ENCODE measurements around the gene NUP58. TPM values are rescaled to one million over a fixed set of nuclear protein-coding genes. Genes with fewer than 3 reads are reported as not detected.

The NUP58 gene
- total and polyA plus RNA-seq, 9 of the 15 experiments (the other 6 are each of a cell fraction or from before 2014, with no cell fraction given), result 12.5 to 98.0 (median 42.6) TPM

DNA sequence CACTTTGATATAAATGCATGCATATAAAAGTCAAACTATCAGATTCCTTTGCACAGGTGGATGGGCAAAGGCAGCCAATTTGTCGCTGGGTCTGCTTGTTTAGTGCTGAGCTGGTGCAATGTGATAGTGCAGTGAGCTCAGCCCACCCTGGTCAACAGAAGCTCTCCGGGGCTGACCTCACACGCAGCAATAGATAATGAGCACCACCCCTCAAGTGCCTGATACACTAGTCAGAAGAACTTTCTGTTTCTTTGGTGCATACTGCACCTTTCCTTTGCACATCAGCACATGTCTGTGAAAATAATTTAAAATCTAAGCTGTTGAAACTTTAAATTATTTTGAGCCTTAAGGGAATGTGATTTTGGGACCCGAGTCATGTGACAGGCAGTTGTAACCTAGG, 90.5 kb downstream of the NUP58 start (continued):
- no peak for TF ChIP-seq MXI1 (IDR thresholded peaks at IDR 0.05; ENCODE audit: low read depth, low read length)
- TF ChIP-seq ZNF3 (CRISPR knock-in tag; IDR thresholded peaks at IDR 0.05), result no peak
- TF ChIP-seq KDM4B (IDR thresholded peaks at IDR 0.05; ENCODE audit: borderline replicate concordance in 2 of 2, low read depth in 1 of 2), result no peak
- TF ChIP-seq TCF3 (CRISPR knock-in tag; IDR thresholded peaks at IDR 0.05), result peak; percentile 49
- no peak for TF ChIP-seq ZNF253 (CRISPR knock-in tag; conservative IDR thresholded peaks at IDR 0.05)
- no peak for TF ChIP-seq HMGN3 (IDR thresholded peaks at IDR 0.05; ENCODE audit: borderline replicate concordance, extremely low read depth, insufficient read length, low read depth, low read length)
- TF ChIP-seq DPF2 (IDR thresholded peaks at IDR 0.05), result peak; percentile 50; the same call in 1 of the 2 replicates
- TF ChIP-seq C11orf30 (IDR thresholded peaks at IDR 0.05; ENCODE audit: low read depth), result peak; percentile 39
- TF ChIP-seq, protein P1, sequence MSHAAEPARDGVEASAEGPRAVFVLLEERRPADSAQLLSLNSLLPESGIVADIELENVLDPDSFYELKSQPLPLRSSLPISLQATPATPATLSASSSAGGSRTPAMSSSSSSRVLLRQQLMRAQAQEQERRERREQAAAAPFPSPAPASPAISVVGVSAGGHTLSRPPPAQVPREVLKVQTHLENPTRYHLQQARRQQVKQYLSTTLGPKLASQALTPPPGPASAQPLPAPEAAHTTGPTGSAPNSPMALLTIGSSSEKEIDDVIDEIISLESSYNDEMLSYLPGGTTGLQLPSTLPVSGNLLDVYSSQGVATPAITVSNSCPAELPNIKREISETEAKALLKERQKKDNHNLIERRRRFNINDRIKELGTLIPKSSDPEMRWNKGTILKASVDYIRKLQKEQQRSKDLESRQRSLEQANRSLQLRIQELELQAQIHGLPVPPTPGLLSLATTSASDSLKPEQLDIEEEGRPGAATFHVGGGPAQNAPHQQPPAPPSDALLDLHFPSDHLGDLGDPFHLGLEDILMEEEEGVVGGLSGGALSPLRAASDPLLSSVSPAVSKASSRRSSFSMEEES (CRISPR knock-in tag; IDR thresholded peaks at IDR 0.05), result peak; percentile 60
- TF ChIP-seq, protein P2, sequence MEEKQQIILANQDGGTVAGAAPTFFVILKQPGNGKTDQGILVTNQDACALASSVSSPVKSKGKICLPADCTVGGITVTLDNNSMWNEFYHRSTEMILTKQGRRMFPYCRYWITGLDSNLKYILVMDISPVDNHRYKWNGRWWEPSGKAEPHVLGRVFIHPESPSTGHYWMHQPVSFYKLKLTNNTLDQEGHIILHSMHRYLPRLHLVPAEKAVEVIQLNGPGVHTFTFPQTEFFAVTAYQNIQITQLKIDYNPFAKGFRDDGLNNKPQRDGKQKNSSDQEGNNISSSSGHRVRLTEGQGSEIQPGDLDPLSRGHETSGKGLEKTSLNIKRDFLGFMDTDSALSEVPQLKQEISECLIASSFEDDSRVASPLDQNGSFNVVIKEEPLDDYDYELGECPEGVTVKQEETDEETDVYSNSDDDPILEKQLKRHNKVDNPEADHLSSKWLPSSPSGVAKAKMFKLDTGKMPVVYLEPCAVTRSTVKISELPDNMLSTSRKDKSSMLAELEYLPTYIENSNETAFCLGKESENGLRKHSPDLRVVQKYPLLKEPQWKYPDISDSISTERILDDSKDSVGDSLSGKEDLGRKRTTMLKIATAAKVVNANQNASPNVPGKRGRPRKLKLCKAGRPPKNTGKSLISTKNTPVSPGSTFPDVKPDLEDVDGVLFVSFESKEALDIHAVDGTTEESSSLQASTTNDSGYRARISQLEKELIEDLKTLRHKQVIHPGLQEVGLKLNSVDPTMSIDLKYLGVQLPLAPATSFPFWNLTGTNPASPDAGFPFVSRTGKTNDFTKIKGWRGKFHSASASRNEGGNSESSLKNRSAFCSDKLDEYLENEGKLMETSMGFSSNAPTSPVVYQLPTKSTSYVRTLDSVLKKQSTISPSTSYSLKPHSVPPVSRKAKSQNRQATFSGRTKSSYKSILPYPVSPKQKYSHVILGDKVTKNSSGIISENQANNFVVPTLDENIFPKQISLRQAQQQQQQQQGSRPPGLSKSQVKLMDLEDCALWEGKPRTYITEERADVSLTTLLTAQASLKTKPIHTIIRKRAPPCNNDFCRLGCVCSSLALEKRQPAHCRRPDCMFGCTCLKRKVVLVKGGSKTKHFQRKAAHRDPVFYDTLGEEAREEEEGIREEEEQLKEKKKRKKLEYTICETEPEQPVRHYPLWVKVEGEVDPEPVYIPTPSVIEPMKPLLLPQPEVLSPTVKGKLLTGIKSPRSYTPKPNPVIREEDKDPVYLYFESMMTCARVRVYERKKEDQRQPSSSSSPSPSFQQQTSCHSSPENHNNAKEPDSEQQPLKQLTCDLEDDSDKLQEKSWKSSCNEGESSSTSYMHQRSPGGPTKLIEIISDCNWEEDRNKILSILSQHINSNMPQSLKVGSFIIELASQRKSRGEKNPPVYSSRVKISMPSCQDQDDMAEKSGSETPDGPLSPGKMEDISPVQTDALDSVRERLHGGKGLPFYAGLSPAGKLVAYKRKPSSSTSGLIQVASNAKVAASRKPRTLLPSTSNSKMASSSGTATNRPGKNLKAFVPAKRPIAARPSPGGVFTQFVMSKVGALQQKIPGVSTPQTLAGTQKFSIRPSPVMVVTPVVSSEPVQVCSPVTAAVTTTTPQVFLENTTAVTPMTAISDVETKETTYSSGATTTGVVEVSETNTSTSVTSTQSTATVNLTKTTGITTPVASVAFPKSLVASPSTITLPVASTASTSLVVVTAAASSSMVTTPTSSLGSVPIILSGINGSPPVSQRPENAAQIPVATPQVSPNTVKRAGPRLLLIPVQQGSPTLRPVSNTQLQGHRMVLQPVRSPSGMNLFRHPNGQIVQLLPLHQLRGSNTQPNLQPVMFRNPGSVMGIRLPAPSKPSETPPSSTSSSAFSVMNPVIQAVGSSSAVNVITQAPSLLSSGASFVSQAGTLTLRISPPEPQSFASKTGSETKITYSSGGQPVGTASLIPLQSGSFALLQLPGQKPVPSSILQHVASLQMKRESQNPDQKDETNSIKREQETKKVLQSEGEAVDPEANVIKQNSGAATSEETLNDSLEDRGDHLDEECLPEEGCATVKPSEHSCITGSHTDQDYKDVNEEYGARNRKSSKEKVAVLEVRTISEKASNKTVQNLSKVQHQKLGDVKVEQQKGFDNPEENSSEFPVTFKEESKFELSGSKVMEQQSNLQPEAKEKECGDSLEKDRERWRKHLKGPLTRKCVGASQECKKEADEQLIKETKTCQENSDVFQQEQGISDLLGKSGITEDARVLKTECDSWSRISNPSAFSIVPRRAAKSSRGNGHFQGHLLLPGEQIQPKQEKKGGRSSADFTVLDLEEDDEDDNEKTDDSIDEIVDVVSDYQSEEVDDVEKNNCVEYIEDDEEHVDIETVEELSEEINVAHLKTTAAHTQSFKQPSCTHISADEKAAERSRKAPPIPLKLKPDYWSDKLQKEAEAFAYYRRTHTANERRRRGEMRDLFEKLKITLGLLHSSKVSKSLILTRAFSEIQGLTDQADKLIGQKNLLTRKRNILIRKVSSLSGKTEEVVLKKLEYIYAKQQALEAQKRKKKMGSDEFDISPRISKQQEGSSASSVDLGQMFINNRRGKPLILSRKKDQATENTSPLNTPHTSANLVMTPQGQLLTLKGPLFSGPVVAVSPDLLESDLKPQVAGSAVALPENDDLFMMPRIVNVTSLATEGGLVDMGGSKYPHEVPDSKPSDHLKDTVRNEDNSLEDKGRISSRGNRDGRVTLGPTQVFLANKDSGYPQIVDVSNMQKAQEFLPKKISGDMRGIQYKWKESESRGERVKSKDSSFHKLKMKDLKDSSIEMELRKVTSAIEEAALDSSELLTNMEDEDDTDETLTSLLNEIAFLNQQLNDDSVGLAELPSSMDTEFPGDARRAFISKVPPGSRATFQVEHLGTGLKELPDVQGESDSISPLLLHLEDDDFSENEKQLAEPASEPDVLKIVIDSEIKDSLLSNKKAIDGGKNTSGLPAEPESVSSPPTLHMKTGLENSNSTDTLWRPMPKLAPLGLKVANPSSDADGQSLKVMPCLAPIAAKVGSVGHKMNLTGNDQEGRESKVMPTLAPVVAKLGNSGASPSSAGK (IDR thresholded peaks at IDR 0.05), result 0 out of 2 replicates have a peak, but pooled peaks have one; percentile 22
- peak; percentile 78; the same call in 1 of the 2 replicates for TF ChIP-seq ATF3 (IDR thresholded peaks at IDR 0.05)
- TF ChIP-seq ATF3 (CRISPR knock-in tag; conservative IDR thresholded peaks at IDR 0.05), result no peak
- peak in 1 of 2 experiments; percentile 38; a peak in 1 of 4 replicates for TF ChIP-seq TRIM24 (IDR thresholded peaks at IDR 0.05)
- peak; percentile 18; the same call in 1 of the 2 replicates for TF ChIP-seq CBFA2T2 (conservative IDR thresholded peaks at IDR 0.05)
